ENCODE measurements around the gene TENT5C.

The TENT5C gene

DNA sequence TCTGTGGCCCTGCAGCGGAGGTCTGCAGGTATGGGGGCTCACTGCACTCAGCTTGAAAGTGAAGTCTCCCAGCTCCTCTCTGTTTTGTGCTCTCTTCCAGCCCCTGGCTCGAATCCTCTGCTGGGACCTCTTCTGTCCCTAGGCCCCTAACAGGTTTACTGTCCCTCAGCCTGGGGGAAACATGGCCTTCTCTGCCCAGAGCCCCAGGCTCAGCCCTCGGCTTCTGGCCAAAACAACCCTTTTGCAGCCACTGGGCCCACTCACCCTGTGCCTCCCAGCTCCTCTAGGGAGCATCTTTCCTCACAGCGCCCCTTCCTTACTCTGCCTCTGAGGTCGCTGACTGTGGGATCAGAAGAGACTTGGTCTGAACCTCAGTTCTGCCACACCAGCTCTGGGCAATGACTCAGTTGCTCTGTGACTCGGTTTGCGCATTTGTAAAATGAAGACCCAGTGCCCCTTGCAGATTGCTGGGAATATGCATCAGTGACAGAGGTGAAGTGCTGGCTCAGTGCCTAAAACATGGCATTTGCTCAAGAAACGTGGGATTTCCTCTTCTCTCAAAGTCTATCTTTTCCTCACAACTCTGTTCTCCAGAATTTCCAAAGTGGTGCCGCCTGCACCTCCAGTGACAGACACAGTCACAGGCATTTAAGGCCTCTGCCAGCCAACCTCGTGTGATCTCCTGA, 26.5 kb upstream of the TENT5C start:
- Histone ChIP-seq H3K4me1 (peaks cover 0 to 14% (median 12%) of the 10 kb centered on the region in 4 donors), H3K27ac (no peak overlapping the region)

GRCh38 chr1:117580436-117580835, 25.4 kb upstream of the TENT5C start:
- no peak overlapping the region for H3K4me3 ChIP-seq
- intact Hi-C loops (cut with DNase I; ENCODE audit: low total_unique reads), result no loop called here
- no peaks in the 10 kb centered on the region for H3K27me3 ChIP-seq
- H3K4me1 ChIP-seq, result peaks cover 0 to 14% (median 12%) of the 10 kb centered on the region in 4 donors
- no peaks in the 10 kb centered on the region for H3K36me3 ChIP-seq
- TF ChIP-seq CTCF (IDR thresholded peaks at IDR 0.05), result no peak
- no peaks in the 10 kb centered on the region for H3K9me3 ChIP-seq
- DNase-seq, result peak in 1 of 2 donors; percentile 24
- no peak overlapping the region for H3K27ac ChIP-seq

More for the DNA sequence above, 26.5 kb upstream of the TENT5C start:
- intact Hi-C loops (cut with DNase I; ENCODE audit: low total_unique reads), result no loop called here
- peak in 1 of 2 donors; percentile 35 for DNase-seq
- H3K4me3 ChIP-seq, result no peak overlapping the region
- TF ChIP-seq CTCF (IDR thresholded peaks at IDR 0.05), result no peak
- H3K27me3 ChIP-seq, result no peaks in the 10 kb centered on the region
- no peaks in the 10 kb centered on the region for H3K36me3 ChIP-seq
- no peaks in the 10 kb centered on the region for H3K9me3 ChIP-seq

DNA sequence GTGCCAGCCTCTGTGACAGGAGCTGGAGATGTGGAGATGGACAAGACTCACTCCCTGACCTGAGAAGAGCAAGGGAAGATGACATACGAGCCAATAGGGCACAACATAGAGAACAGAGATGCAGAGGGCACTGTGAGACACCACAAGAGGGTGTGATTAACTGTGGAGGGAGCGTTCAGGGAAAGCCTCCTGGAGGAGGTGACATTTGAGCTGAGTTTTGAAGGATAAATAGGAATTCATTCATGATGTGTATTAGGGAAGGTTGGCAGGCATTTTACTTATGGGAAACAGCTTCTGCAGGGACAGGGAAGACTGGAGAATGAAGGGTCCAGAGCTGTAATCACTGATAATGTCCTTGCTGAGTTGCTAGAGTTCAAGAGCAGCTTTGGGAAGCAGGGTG, 25.0 kb upstream of the TENT5C start:
- TF ChIP-seq CTCF (IDR thresholded peaks at IDR 0.05), result no peak
- Histone ChIP-seq H3K4me1 (peaks cover 0 to 14% (median 12%) of the 10 kb centered on the region in 4 donors), H3K36me3 (no peaks in the 10 kb centered on the region), H3K27ac (no peak overlapping the region), H3K9me3 (no peaks in the 10 kb centered on the region), H3K4me3 (no peak overlapping the region), H3K27me3 (no peaks in the 10 kb centered on the region)
- intact Hi-C loops (cut with DNase I; ENCODE audit: low total_unique reads), result no loop called here
- DNase-seq, result no peak

GRCh38 chr1:117581391-117581943, 24.4 kb upstream of the TENT5C start:
- peak in 1 of 2 donors; percentile 53 for DNase-seq
- H3K36me3 ChIP-seq, result no peaks in the 10 kb centered on the region
- no peak for TF ChIP-seq CTCF (IDR thresholded peaks at IDR 0.05)
- no peaks in the 10 kb centered on the region for H3K27me3 ChIP-seq
- H3K9me3 ChIP-seq, result no peaks in the 10 kb centered on the region
- no peak overlapping the region for H3K27ac ChIP-seq
- peaks cover 0 to 14% (median 12%) of the 10 kb centered on the region in 4 donors for H3K4me1 ChIP-seq
- no peak overlapping the region for H3K4me3 ChIP-seq
- intact Hi-C loops (cut with DNase I; ENCODE audit: low total_unique reads), result no loop called here

- no peak for TF ChIP-seq CTCF (IDR thresholded peaks at IDR 0.05)
- peak overlapping the region; percentile 9 to 51 for H3K27ac ChIP-seq
- no peak overlapping the region for H3K4me3 ChIP-seq
- H3K27me3 ChIP-seq, result no peaks in the 10 kb centered on the region
- intact Hi-C loops (cut with DNase I; ENCODE audit: low total_unique reads), result no loop called here
- peak in 1 of 2 donors; percentile 65 for DNase-seq
- H3K36me3 ChIP-seq, result no peaks in the 10 kb centered on the region
- peaks cover 0 to 17% (median 12%) of the 10 kb centered on the region in 4 donors for H3K4me1 ChIP-seq
- H3K9me3 ChIP-seq, result no peaks in the 10 kb centered on the region
These were observed 23.4 kb upstream of the TENT5C start for GRCh38 chr1:117582451-117582850.

All from tibial artery (tissue), 4 donors.